SK-N-SH (cell line): ENCODE measurements around the gene TP73. TPM values are rescaled to one million over a fixed set of nuclear protein-coding genes. Genes with fewer than 3 reads are reported as not detected.

Experiments used
- CTCF ChIA-PET: fragments of 300-600, 350-600 bp; formaldehyde crosslinking; extraction: SDS; loops from one replicate; lab custom pipeline; 2021; lab: Yijun Ruan, JAX
- POLR2A ChIA-PET: fragments of 350-600 bp; sonication (Branson Sonifier 250); formaldehyde crosslinking; extraction: SDS; loops from one replicate; lab custom pipeline; 2020; ENCODE audit warnings: antibody characterized with exemption, inconsistent platforms; lab: Yijun Ruan, JAX
- DNase-seq: peaks from one replicate; pipeline ENCODE4 v3.0.0; 2012
- H2AFZ ChIP-seq: fragments of 200-600 bp; sonication (generic); 2 replicates; pipeline ENCODE4 v1.8.1; 2016; ENCODE audit warnings: antibody characterized with exemption, mild to moderate bottlenecking, low read depth
- H3F3A ChIP-seq: fragments of 200-600 bp; sonication (generic); replicated peaks from 2 replicates; pipeline ENCODE3; 2016; ENCODE audit warnings: antibody characterized with exemption, mild to moderate bottlenecking; ENCODE audit not compliant: insufficient read depth
- H3K27ac ChIP-seq, 2 experiments: fragments of 200-500 bp in 1 of 2; fragments of 200-600 bp in 1 of 2; sonication (Bioruptor generic) in 1 of 2; sonication (generic), shearing (Covaris generic) in 1 of 2; 2 replicates each; pipeline versions ENCODE4 v1.5.1 to v1.6.1; 2014 to 2016; ENCODE audit warnings: low read depth in 2 of 2, inconsistent platforms in 1 of 2, low read length in 1 of 2, mild to moderate bottlenecking in 1 of 2, mixed read lengths in 1 of 2
- H3K27me3 ChIP-seq: fragments of 200-600 bp; sonication (generic), shearing (Covaris generic); 2 replicates; pipeline ENCODE4 v1.6.1; 2016; ENCODE audit warnings: mixed run types; ENCODE audit not compliant: insufficient read depth
- H3K36me3 ChIP-seq, 2 experiments: fragments of 200-500 bp in 1 of 2; fragments of 200-600 bp in 1 of 2; sonication (Bioruptor generic) in 1 of 2; sonication (generic) in 1 of 2; replicated peaks in 1 of 2; 2 replicates each; pipeline versions ENCODE3 to v1.5.1; 2014 to 2016; ENCODE audit warnings: low read length in 1 of 2, mild to moderate bottlenecking in 1 of 2; ENCODE audit not compliant: insufficient read depth in 2 of 2, control insufficient read depth in 1 of 2
- H3K4me1 ChIP-seq, 2 experiments: fragments of 200-500 bp in 1 of 2; fragments of 200-600 bp in 1 of 2; sonication (Bioruptor generic) in 1 of 2; sonication (generic), shearing (Covaris generic) in 1 of 2; 2 replicates each; pipeline versions ENCODE4 v1.5.1 to v1.6.1; 2014 to 2016; ENCODE audit warnings: low read depth in 1 of 2, low read length in 1 of 2, mixed run types in 1 of 2; ENCODE audit not compliant: insufficient read depth in 2 of 2, control insufficient read depth in 1 of 2
- H3K4me2 ChIP-seq: fragments of 200-600 bp; sonication (generic), shearing (Covaris generic); 2 replicates; pipeline ENCODE4 v1.6.1; 2017; ENCODE audit warnings: mixed run types
- H3K4me3 ChIP-seq, 2 experiments: fragments of 200-500 bp in 1 of 2; fragments of 200-600 bp in 1 of 2; sonication (Bioruptor generic) in 1 of 2; sonication (generic), shearing (Covaris generic) in 1 of 2; 2 replicates each; pipeline versions ENCODE4 v1.5.1 to v1.8.1; 2014 to 2016; ENCODE audit warnings: low read depth in 2 of 2, inconsistent platforms in 1 of 2, low read length in 1 of 2, mild to moderate bottlenecking in 1 of 2, mixed read lengths in 1 of 2, moderate library complexity in 1 of 2
- H3K79me2 ChIP-seq: fragments of 200-600 bp; sonication (generic); 2 replicates; pipeline ENCODE4 v1.8.1; 2017; ENCODE audit warnings: mild to moderate bottlenecking; ENCODE audit not compliant: insufficient read depth
- H3K9ac ChIP-seq: fragments of 200-600 bp; sonication (generic); 2 replicates; pipeline ENCODE4 v1.6.1; 2017; ENCODE audit warnings: mixed run types
- H3K9me2 ChIP-seq: fragments of 200-600 bp; sonication (generic); 2 replicates; pipeline ENCODE4 v1.6.1; 2017; ENCODE audit warnings: mixed run types
- H3K9me3 ChIP-seq: fragments of 200-600 bp; sonication (generic); 2 replicates; pipeline ENCODE4 v1.6.1; 2017; ENCODE audit warnings: mixed run types, mild to moderate bottlenecking, moderate library complexity
- H4K20me1 ChIP-seq: fragments of 200-600 bp; sonication (generic); 2 replicates; pipeline ENCODE4 v1.6.1; 2017; ENCODE audit warnings: mild to moderate bottlenecking, mixed run types; ENCODE audit not compliant: insufficient read depth
- EP300 ChIP-seq, 2 experiments: IDR thresholded peaks; 2 replicates each; pipeline versions ENCODE4 v1.4.0 to v1.6.1; 2012; ENCODE audit warnings: borderline replicate concordance in 1 of 2, low read depth in 1 of 2, low read length in 1 of 2
- FOSL2 ChIP-seq: IDR thresholded peaks from 2 replicates; pipeline ENCODE4 v1.4.0; 2012; ENCODE audit warnings: low read depth, mild to moderate bottlenecking, moderate library complexity, borderline replicate concordance
- FOXJ3 ChIP-seq: sonication (generic); formaldehyde crosslinking; IDR thresholded peaks from 2 replicates; pipeline ENCODE4 v1.5.1; 2020; ENCODE audit warnings: mild to moderate bottlenecking, missing genetic modification reagents
- GATA2 ChIP-seq: sonication (generic); formaldehyde crosslinking; IDR thresholded peaks from 2 replicates; pipeline ENCODE4 v1.5.0; 2020; ENCODE audit warnings: mild to moderate bottlenecking, missing genetic modification reagents
- JUND ChIP-seq: IDR thresholded peaks from 2 replicates; pipeline ENCODE4 v1.4.0; 2012
- MAX ChIP-seq: IDR thresholded peaks from 2 replicates; pipeline ENCODE4 v1.4.0; 2012; ENCODE audit warnings: low read depth
- MEF2A ChIP-seq: IDR thresholded peaks from 2 replicates; pipeline ENCODE4 v1.4.0; 2012; ENCODE audit warnings: low read depth, borderline replicate concordance
- NFIC ChIP-seq: IDR thresholded peaks from 2 replicates; pipeline ENCODE4 v1.4.0; 2012; ENCODE audit warnings: borderline replicate concordance
- PBX3 ChIP-seq: IDR thresholded peaks from 2 replicates; pipeline ENCODE4; 2012
- RCOR1 ChIP-seq: fragments of 150-350 bp; IDR thresholded peaks from 2 replicates; pipeline ENCODE4 v1.6.1; 2017; ENCODE audit warnings: antibody characterized with exemption, low read length
- RFX5 ChIP-seq: IDR thresholded peaks from 2 replicates; pipeline ENCODE4 v1.6.1; 2012; ENCODE audit warnings: mild to moderate bottlenecking, improper control_type of control experiment, low read length
- SMC3 ChIP-seq: IDR thresholded peaks from 2 replicates; pipeline ENCODE4 v1.6.1; 2012; ENCODE audit warnings: low read depth, low read length, improper control_type of control experiment
- TAF1 ChIP-seq: IDR thresholded peaks from 2 replicates; pipeline ENCODE4 v1.6.1; 2012; ENCODE audit warnings: low read depth, mild to moderate bottlenecking, low read length, moderate library complexity, borderline replicate concordance
- TEAD4 ChIP-seq: IDR thresholded peaks from 2 replicates; pipeline ENCODE4 v1.4.0; 2012; ENCODE audit warnings: mild to moderate bottlenecking, borderline replicate concordance; ENCODE audit not compliant: insufficient read depth
- USF1 ChIP-seq: IDR thresholded peaks from 2 replicates; pipeline ENCODE4 v1.4.0; 2012; ENCODE audit warnings: low read depth, borderline replicate concordance
- USF2 ChIP-seq: fragments of 150-350 bp; IDR thresholded peaks from 2 replicates; pipeline ENCODE4 v1.6.1; 2017; ENCODE audit warnings: antibody characterized with exemption, low read length, low read depth, borderline replicate concordance
- YY1 ChIP-seq: IDR thresholded peaks from 2 replicates; pipeline ENCODE4 v1.4.0; 2012; ENCODE audit warnings: low read depth, mild to moderate bottlenecking
- ZBTB33 ChIP-seq: IDR thresholded peaks from 2 replicates; pipeline ENCODE4 v1.4.0; 2012; ENCODE audit warnings: low read depth, borderline replicate concordance
- WGBS: methylation state at CpG from one replicate; pipeline ENCODE4 v1.1.6; 2017; ENCODE audit warnings: low lambda C conversion rate; 5-methylcytosine and 5-hydroxymethylcytosine counted together
- polyA plus RNA-seq, 3 experiments: library from polyadenylated mRNA; depleted of rRNA; stranded (reverse); fragments of >200 nt; gene quantifications; 2 replicates each; pipeline ENCODE4 v1.2.3, GENCODE V29; 2012

The TP73 gene
- polyA plus RNA-seq, 1 of the 3 experiments (the other 2 are of a cell fraction): 0.64 TPM

- no peak overlapping the region for H3K9ac ChIP-seq
- H3F3A ChIP-seq: no peaks in the 10 kb centered on the region
- H4K20me1 ChIP-seq: no peaks in the 10 kb centered on the region
- no peak for DNase-seq
- H3K4me3 ChIP-seq: no peak overlapping the region
- no peak overlapping the region for H3K27ac ChIP-seq
- no peak overlapping the region for H3K4me2 ChIP-seq
- peaks cover 7 to 55% of the 10 kb centered on the region in 2 experiments for H3K36me3 ChIP-seq
- H3K4me1 ChIP-seq: peaks cover 0 to 16% of the 10 kb centered on the region in 2 experiments; a peak in 1 of 4 replicates
- no peak for TF ChIP-seq GATA2 (CRISPR knock-in tag)
- no peak for TF ChIP-seq TAF1
- TF ChIP-seq TEAD4: no peak
- TF ChIP-seq USF2: no peak
- TF ChIP-seq ZBTB33: no peak
- TF ChIP-seq NFIC: no peak
- no peak for TF ChIP-seq RFX5
- TF ChIP-seq YY1: no peak
- no peak for TF ChIP-seq RCOR1
- H2AFZ ChIP-seq: no peak overlapping the region
- 92% methylated on average over 7 of the region's 9 CpGs for WGBS
- no peaks in the 10 kb centered on the region for H3K27me3 ChIP-seq
- H3K9me3 ChIP-seq: no peaks in the 10 kb centered on the region
- ChIA-PET POLR2A (no interaction called here), CTCF (interaction anchor here (0.6 to 2.6 kb wide), 3 partner anchors 15 to 1744 kb away, joined by 3 to 7 read pairs (median 3); no protein-coding TSS in a partner anchor)
- no peaks in the 10 kb centered on the region for H3K79me2 ChIP-seq
- H3K9me2 ChIP-seq: no peaks in the 10 kb centered on the region
These were observed 87.7 kb downstream of the TP73 start for GRCh38 chr1:3740042-3740441.

- no peak overlapping the region for H3K27ac ChIP-seq
- H4K20me1 ChIP-seq: no peaks in the 10 kb centered on the region
- no peaks in the 10 kb centered on the region for H3K9me2 ChIP-seq
- H3K9me3 ChIP-seq: no peaks in the 10 kb centered on the region
- no peaks in the 10 kb centered on the region for H3K27me3 ChIP-seq
- no peak overlapping the region for H3K4me3 ChIP-seq
- 90% methylated on average over 13 of the region's 13 CpGs for WGBS
- H2AFZ ChIP-seq: no peak overlapping the region
- ChIA-PET CTCF (interaction anchor here (1.2 to 2.6 kb wide), 2 partner anchors 16 to 125 kb away, joined by 4 to 7 read pairs; no protein-coding TSS in a partner anchor), POLR2A (no interaction called here)
- no peak for TF ChIP-seq EP300 (IDR thresholded peaks at IDR 0.05; ENCODE audit: borderline replicate concordance in 1 of 2, low read depth in 1 of 2, low read length in 1 of 2)
- TF ChIP-seq YY1: no peak
- TF ChIP-seq MAX: no peak
- no peak for TF ChIP-seq USF1
- TF ChIP-seq MEF2A: no peak
- TF ChIP-seq JUND: no peak
- TF ChIP-seq PBX3: no peak
- no peak for TF ChIP-seq FOXJ3
- TF ChIP-seq SMC3: no peak
- no peak for TF ChIP-seq FOSL2
- no peak for TF ChIP-seq NFIC
- no peak overlapping the region for H3K4me2 ChIP-seq
- H3K9ac ChIP-seq: no peak overlapping the region
- no peak for DNase-seq
- H3K4me1 ChIP-seq: peaks cover 0 to 17% of the 10 kb centered on the region in 2 experiments; a peak in 1 of 4 replicates
- H3F3A ChIP-seq: no peaks in the 10 kb centered on the region
- H3K79me2 ChIP-seq: no peaks in the 10 kb centered on the region
- peaks cover 7 to 53% of the 10 kb centered on the region in 2 experiments for H3K36me3 ChIP-seq
These were observed 88.4 kb downstream of the TP73 start for GRCh38 chr1:3740752-3741151.
